Astrocyte of the cerebellum (primary cell): ENCODE results near the gene PTPRM.

Experiments
- DNase-seq: peaks from one replicate; pipeline ENCODE4 v3.0.0-alpha.2; 2011; ENCODE audit warnings: low read depth
- H3K4me3 ChIP-seq: 2 replicates; pipeline ENCODE4 v1.5.1; 2011; ENCODE audit warnings: mild to moderate bottlenecking, low read depth, low read length, moderate library complexity
- CTCF ChIP-seq: IDR thresholded peaks from 2 replicates; pipeline ENCODE4 v1.5.1; 2012; ENCODE audit warnings: low read length, low read depth, moderate library complexity, mild to moderate bottlenecking; ENCODE audit errors: missing control alignments
- in situ Hi-C: cut with HindIII; loops from 2 replicates; pipeline ENCODE4 v1.10.0; 2017; ENCODE audit warnings: low sequenced_read_pairs

The PTPRM gene

GRCh38 chr18:8409151-8409550 lies 842.0 kb downstream of the PTPRM start:
- no peak overlapping the region for H3K4me3 ChIP-seq
- in situ Hi-C loops, result no loop called here
- no peak for DNase-seq
- no peak for TF ChIP-seq CTCF

GRCh38 chr18:8411492-8411891 lies 844.4 kb downstream of the PTPRM start:
- TF ChIP-seq CTCF, result no peak
- no peak overlapping the region for H3K4me3 ChIP-seq
- DNase-seq, result no peak
- in situ Hi-C loops, result no loop called here

- in situ Hi-C loops, result no loop called here
Measured at GRCh38 chr18:8412117-8412516, 845.0 kb downstream of the PTPRM start.

GRCh38 chr18:8413189-8413588 lies 846.1 kb downstream of the PTPRM start:
- DNase-seq, result no peak
- no peak for TF ChIP-seq CTCF
- in situ Hi-C loops, result no loop called here
- H3K4me3 ChIP-seq, result no peak overlapping the region

More at GRCh38 chr18:8412117-8412516, 845.0 kb downstream of the PTPRM start:
- no peak for DNase-seq
- TF ChIP-seq CTCF, result no peak
- no peak overlapping the region for H3K4me3 ChIP-seq

GRCh38 chr18:8413751-8414150 lies 846.6 kb downstream of the PTPRM start:
- no peak overlapping the region for H3K4me3 ChIP-seq
- in situ Hi-C loops, result no loop called here
- DNase-seq, result no peak
- no peak for TF ChIP-seq CTCF

DNA sequence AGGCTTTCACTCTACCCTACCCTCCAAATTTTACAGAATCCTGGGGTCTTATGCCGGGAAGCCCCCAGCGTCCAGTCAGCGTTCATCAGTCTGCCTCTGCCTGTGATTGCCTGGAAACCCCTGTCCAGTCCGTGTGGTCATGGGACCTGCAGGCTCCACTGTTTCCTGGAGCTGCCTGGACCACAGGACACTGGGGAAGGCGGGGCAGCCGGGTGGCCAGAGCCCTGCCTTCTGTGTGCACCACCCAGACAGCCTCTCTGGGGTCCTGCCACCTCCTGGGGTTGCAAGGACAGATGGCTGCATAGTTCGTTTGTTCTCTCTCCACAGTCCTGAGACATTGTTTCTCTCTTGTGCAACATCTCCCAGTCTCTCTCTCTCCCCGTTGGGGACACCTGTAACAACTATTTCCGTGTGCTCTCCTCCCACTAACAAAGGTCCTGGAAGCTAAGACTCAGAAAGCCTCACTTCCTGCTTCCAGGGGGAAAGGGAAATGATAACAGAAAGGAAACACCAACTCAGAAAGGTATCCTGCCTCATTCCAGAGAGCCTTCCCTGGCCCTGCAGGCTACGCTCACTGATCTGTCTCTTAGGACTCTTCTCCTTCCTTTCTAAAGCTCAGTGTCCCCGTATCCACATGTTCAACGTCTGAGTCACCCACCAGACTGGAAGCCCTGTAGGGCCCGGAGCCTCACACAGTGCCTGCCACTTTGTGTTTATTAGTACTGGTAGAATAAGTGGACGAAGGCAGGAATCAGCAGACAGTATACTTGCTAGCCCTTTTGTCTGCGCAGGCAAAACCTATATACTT lies 849.3 kb downstream of the PTPRM start:
- TF ChIP-seq CTCF, result no peak
- no peak for DNase-seq
- no peak overlapping the region for H3K4me3 ChIP-seq
- in situ Hi-C loops, result no loop called here
